Large intestine (tissue), 3 donors: ENCODE measurements around the gene MSI2. TPM values are rescaled to one million over a fixed set of nuclear protein-coding genes. Genes with fewer than 3 reads are reported as not detected.
A peak's percentile ranks its signal among the peaks of the same experiment; 100 is the strongest.

Experiments used
- DNase-seq, 2 donors: peaks; one replicate each; pipeline versions ENCODE4 v3.0.0 to v3.0.0-alpha.2; 2013
- H3K27ac ChIP-seq: one replicate; pipeline ENCODE4 v1.5.1; 2013; ENCODE audit warnings: low read length
- H3K27me3 ChIP-seq: 2 replicates; pipeline ENCODE4 v1.6.1; 2013; ENCODE audit warnings: low read length; ENCODE audit not compliant: control insufficient read depth, insufficient read depth
- H3K36me3 ChIP-seq: 2 replicates; pipeline ENCODE4 v1.6.1; 2013; ENCODE audit warnings: low read length; ENCODE audit not compliant: control insufficient read depth, insufficient read depth
- H3K4me1 ChIP-seq: one replicate; pipeline ENCODE4 v1.6.1; 2013; ENCODE audit warnings: low read length; ENCODE audit not compliant: control insufficient read depth, insufficient read depth
- H3K4me3 ChIP-seq: one replicate; pipeline ENCODE4 v1.5.1; 2013; ENCODE audit warnings: low read length
- H3K9me3 ChIP-seq: one replicate; pipeline ENCODE4 v1.6.1; 2013; ENCODE audit warnings: mild to moderate bottlenecking, low read depth, low read length, moderate library complexity; ENCODE audit not compliant: control insufficient read depth
- WGBS: methylation state at CpG from one replicate; pipeline ENCODE4 v1.1.5; 2013; ENCODE audit warnings: low lambda C conversion rate; ENCODE audit not compliant: insufficient coverage; 5-methylcytosine and 5-hydroxymethylcytosine counted together
- polyA plus RNA-seq: library from polyadenylated mRNA; unstranded; fragments of 120-200 nt; gene quantifications from one replicate; pipeline ENCODE4 v1.2.1, GENCODE V29; 2013

The MSI2 gene
- polyA plus RNA-seq, 1 donor, result 46.1 TPM

DNA sequence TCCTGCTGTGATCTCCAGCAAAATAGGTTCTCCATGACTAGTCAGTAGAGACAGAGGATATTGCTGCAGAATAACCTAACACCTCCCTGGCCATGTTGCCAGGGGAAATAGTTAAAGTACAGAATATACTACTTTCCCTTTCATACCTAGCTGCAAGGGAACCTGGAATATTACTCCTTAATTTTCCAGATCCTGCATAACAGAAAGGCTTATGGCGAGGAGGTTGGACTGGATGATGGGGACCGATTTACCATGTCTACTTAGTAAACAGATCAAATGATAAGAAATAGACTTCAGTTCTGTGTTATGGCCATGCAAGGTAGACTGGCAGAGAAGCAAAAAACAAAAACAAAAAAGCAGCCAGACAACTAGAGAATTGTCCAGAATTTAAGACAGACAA, 117.4 kb downstream of the MSI2 start:
- WGBS, result 100% methylated on average over 2 of the region's 2 CpGs
- no peak overlapping the region for H3K4me3 ChIP-seq
- H3K9me3 ChIP-seq, result no peaks in the 10 kb centered on the region
- H3K4me1 ChIP-seq, result peaks cover 47% of the 10 kb centered on the region
- no peaks in the 10 kb centered on the region for H3K36me3 ChIP-seq
- no peaks in the 10 kb centered on the region for H3K27me3 ChIP-seq
- no peak overlapping the region for H3K27ac ChIP-seq
- DNase-seq, result no peak

DNA sequence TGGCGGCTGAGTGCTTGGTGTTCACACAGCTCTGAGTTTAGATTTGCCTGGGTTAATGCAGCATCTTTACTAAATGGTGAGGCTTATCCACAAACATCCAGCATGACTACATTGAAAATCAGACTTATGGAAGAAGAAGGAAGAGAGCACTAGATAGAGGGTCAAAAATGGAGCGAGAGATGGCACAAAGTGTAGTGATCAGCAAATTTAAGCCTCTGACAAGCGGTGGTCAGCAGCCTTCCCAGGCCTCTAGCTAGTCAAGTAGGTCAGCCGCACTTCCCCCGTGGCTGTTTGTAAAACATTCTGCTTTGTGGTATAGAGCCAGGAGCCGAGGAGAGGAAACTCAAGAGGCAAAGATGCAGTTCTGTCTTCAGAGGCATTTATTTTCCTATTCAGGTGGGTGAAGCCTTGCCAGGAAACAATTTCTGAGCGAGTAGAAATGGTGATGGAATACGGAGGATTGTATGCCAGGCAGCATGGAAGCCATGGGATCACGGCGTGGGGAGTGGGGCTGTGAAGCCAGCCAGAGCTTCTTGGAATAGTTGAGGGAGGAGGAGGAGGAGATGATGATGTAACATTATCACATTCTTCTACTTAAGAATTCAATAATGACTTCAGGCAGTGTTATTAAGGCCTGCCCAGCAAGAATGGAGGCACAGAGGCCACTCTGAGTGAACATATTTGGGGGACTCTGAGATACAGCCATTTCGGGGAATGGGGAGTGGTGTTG, 118.9 kb downstream of the MSI2 start:
- Histone ChIP-seq H3K27me3 (no peaks in the 10 kb centered on the region), H3K27ac (no peak overlapping the region), H3K36me3 (no peaks in the 10 kb centered on the region), H3K4me3 (no peak overlapping the region), H3K4me1 (peaks cover 35% of the 10 kb centered on the region), H3K9me3 (no peaks in the 10 kb centered on the region)
- DNase-seq, result no peak
- no CpG with 5 or more reads among the region's 11 CpGs for WGBS

DNA sequence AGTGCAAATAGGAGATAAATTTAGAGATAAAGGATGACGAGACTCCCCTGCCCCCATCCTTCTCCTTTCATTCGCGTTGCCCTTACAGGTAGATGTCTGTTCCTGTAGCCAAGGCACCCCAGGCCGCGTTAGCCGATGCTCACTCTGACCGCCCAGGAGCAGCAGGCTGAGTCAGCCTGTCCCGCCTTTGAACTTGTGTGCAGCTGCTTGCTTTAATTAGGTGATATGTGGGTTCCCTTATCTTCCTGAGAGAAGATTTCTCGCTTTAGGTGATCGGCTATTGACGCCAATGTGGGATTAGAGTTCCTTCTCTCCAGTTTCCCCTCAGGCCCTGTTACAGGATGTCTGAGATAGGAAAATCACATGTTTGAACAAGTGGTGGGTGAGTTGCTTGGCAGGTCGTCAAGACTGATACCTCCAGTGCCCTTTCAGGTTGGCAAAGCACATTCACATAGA, 119.5 kb downstream of the MSI2 start:
- no CpG with 5 or more reads among the region's 12 CpGs for WGBS
- H3K36me3 ChIP-seq, result no peaks in the 10 kb centered on the region
- no peak overlapping the region for H3K27ac ChIP-seq

DNA sequence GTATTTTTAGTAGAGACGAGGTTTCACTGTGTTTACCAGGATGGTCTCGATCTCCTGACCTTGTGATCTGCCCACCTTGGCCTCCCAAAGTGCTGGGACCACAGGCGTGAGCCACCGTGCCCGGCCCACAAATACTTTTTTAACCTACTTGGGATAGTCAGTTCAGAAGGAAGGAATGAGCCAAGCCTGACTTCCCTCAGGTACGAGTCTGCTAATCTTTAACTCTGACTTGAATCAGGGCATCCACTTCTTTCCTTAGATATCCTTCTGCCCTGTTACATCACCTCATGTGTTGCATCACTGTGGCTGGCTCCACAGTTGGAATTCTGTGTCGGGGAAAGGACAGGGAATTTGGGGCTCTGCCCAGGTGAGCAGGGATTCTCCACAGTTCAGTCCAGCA, 120.8 kb downstream of the MSI2 start:
- WGBS, result 100% methylated on average over 1 of the region's 7 CpGs
- peak; percentile 82 to 89 for DNase-seq
- H3K4me1 ChIP-seq, result peaks cover 24% of the 10 kb centered on the region
- no peaks in the 10 kb centered on the region for H3K9me3 ChIP-seq
- no peaks in the 10 kb centered on the region for H3K27me3 ChIP-seq
- no peaks in the 10 kb centered on the region for H3K36me3 ChIP-seq
- peak overlapping the region; percentile 35 for H3K27ac ChIP-seq
- H3K4me3 ChIP-seq, result no peak overlapping the region

More for the DNA sequence above, 119.5 kb downstream of the MSI2 start:
- Histone ChIP-seq H3K9me3 (no peaks in the 10 kb centered on the region), H3K4me3 (no peak overlapping the region), H3K27me3 (no peaks in the 10 kb centered on the region), H3K4me1 (peaks cover 29% of the 10 kb centered on the region)
- peak in 1 of 2 donors; percentile 42 for DNase-seq

DNA sequence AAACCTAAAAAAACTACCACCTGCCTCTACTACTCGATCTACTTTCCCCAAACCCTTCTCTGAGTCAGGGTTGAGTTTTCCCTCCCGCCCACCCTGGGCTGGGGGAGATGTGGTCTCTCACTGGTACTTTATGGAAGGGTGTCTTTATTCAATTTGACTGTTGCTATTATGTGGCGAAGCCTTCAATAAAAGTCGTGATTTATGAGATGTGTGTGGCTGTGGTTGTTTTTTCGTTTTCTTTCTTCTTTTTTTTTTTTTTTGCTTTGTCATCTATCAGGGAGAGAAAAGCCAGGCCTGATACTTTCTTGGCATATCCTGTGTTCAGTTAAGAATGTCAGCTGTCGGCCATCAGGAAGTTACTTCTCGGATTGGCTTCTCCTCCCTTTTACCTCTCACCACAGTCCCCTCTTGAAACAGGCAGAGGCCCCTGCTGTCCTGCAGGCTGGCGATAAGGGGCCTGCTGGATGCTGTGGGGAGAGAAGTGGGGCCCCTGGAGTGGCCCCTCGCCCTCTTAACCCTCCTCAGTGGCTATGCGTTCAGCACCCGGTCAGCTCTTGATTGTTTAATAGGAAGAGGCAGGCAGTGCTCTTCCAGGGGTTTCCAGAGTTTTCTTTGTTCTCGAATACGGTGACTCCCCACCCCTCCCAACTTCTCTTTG, 123.0 kb downstream of the MSI2 start:
- WGBS, result 93% methylated on average over 2 of the region's 13 CpGs
- DNase-seq, result no peak
- peaks cover 4% of the 10 kb centered on the region for H3K9me3 ChIP-seq
- H3K4me1 ChIP-seq, result peaks cover 13% of the 10 kb centered on the region
- no peaks in the 10 kb centered on the region for H3K27me3 ChIP-seq
- no peak overlapping the region for H3K4me3 ChIP-seq
- H3K36me3 ChIP-seq, result no peaks in the 10 kb centered on the region
- no peak overlapping the region for H3K27ac ChIP-seq

DNA sequence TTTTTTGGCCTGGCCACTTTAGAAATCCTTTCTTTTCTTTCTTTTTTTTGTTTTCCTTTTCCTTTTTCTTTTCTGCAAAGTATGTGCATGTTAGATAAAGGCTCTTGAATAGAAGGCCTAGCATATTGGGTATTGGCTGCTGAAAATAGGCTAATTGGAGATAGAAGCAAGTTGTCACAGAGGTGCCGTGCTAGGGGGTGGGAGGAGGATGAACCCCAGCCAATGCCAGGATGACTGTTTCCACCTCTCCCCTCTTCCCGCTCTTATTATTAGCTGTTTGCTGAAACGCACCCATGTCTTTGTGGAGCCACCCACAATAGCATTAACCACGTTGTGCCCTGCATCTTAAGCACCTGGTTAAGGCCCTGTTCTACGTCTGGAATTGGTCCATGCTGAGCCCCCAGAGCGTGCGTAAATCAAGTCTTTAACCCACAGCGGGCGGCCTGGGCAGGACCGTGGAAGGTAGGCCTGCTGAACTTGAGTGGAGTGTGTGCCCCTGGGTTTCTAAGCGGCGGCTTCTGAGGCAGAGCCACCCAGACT, 123.6 kb downstream of the MSI2 start:
- no peak overlapping the region for H3K27ac ChIP-seq
- no peaks in the 10 kb centered on the region for H3K36me3 ChIP-seq
- 100% methylated on average over 1 of the region's 12 CpGs for WGBS

DNA sequence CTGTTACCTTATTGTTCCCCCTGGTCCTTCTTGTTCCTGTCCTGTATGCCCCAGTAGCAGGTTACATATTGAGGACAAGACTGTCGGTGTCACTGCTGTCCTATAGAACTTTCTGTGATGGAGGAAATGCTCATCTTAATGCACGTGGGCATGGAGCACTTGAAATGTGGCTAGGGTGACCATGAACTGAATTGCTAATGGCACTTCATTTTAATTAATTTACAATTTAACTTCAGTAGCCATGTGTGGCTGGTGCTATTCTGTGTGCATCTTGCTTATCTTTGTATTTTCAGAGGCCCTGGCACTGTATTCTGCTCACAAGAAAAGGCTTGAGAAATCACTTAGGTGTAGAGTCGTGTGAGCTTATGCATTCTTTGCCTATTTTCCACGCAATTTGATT, 125.2 kb downstream of the MSI2 start:
- H3K36me3 ChIP-seq, result peaks cover under 1% of the 10 kb centered on the region
- no peak overlapping the region for H3K27ac ChIP-seq
- H3K9me3 ChIP-seq, result peaks cover 5% of the 10 kb centered on the region
- peaks cover 5% of the 10 kb centered on the region for H3K4me1 ChIP-seq
- no peak for DNase-seq
- 67% methylated on average over 1 of the region's 4 CpGs for WGBS
- H3K27me3 ChIP-seq, result no peaks in the 10 kb centered on the region
- no peak overlapping the region for H3K4me3 ChIP-seq

More for the DNA sequence above, 123.6 kb downstream of the MSI2 start:
- Histone ChIP-seq H3K27me3 (no peaks in the 10 kb centered on the region), H3K4me3 (no peak overlapping the region), H3K9me3 (peaks cover 5% of the 10 kb centered on the region), H3K4me1 (peaks cover 13% of the 10 kb centered on the region)
- no peak for DNase-seq

DNA sequence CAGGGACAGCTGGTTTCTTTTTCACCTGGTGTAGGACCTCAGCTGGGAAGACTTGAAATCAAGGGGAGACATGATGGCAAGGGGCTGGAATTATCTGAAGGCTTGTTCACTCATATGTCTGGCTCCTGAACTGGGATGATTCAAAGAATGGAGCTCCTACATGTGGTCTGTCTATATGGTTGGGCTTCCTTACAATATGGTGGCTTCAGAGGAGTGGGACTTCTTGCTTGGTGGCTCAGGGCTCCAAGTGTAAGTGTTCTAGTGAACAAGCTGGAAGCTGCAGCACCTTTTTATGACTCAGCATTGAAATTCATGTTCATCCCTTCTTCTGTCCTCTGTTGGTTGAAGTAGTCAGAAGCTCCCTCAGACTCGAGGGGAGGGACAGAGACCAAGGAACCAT, 127.9 kb downstream of the MSI2 start:
- no CpG with 5 or more reads among the region's 1 CpG for WGBS
- Histone ChIP-seq H3K36me3 (peaks cover 3% of the 10 kb centered on the region), H3K9me3 (peaks cover 5% of the 10 kb centered on the region)

DNA sequence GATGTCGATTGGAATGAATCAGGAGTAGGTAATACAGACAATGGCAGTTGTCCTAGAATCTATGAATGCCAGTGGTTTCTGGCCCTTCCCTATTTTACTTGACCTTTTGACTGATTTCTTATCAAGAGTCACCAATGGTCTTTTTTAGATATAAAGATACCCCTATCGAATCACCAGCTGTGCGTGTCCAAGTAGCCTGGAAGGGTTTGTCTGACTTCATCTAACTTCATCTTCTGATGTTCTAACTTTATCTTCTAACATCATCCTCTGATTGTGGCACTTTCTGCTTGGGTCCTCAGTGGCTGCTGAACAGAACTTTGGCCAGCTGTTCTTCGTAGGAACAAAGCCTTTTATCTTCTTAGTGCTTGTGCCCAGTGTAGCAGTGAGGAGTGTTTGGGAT, 129.7 kb downstream of the MSI2 start:
- Histone ChIP-seq H3K4me1 (no peaks in the 10 kb centered on the region), H3K36me3 (peaks cover 3% of the 10 kb centered on the region), H3K9me3 (peaks cover 5% of the 10 kb centered on the region), H3K4me3 (no peak overlapping the region), H3K27me3 (no peaks in the 10 kb centered on the region), H3K27ac (no peak overlapping the region)
- WGBS, result 100% methylated on average over 2 of the region's 4 CpGs
- no peak for DNase-seq

More for the DNA sequence above, 127.9 kb downstream of the MSI2 start:
- DNase-seq, result no peak
- no peaks in the 10 kb centered on the region for H3K4me1 ChIP-seq
- H3K27me3 ChIP-seq, result no peaks in the 10 kb centered on the region
- H3K27ac ChIP-seq, result no peak overlapping the region
- H3K4me3 ChIP-seq, result no peak overlapping the region

DNA sequence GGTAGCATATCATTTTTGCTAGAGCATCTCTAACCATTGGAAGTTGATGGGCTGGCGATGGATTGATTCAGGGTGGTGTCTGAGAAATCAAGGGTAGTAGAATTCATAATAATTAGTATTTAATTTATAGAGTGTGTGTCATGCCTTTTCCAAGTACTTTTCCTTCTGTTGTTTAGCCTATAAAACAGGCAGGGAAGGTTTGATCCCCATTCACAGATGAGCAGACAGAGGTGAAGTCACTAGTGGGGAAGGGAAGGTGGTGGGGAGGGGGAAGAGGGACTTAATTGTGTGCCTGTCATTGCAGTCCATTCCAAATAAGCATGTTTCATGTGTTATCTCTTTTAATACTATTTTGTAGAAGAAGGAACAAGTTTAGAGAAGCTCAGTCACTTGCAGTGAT, 131.3 kb downstream of the MSI2 start:
- no peak for DNase-seq
- no peak overlapping the region for H3K4me3 ChIP-seq
- H3K36me3 ChIP-seq, result peaks cover 3% of the 10 kb centered on the region
- H3K9me3 ChIP-seq, result peaks cover 5% of the 10 kb centered on the region
- H3K27ac ChIP-seq, result no peak overlapping the region
- WGBS, result no CpG with 5 or more reads among the region's 1 CpG
- H3K4me1 ChIP-seq, result no peaks in the 10 kb centered on the region
- no peaks in the 10 kb centered on the region for H3K27me3 ChIP-seq
